GM19397 (cell line): Measurements from ENCODE around the gene CPLX1.

Experiments used
- ATAC-seq: cut with Tn5 transposase; IDR thresholded peaks from one replicate; pipeline ENCODE4 v1.9.1; 2021; ENCODE audit warnings: mild to moderate bottlenecking, moderate library complexity; ENCODE audit not compliant: unreplicated experiment

Gene CPLX1

DNA sequence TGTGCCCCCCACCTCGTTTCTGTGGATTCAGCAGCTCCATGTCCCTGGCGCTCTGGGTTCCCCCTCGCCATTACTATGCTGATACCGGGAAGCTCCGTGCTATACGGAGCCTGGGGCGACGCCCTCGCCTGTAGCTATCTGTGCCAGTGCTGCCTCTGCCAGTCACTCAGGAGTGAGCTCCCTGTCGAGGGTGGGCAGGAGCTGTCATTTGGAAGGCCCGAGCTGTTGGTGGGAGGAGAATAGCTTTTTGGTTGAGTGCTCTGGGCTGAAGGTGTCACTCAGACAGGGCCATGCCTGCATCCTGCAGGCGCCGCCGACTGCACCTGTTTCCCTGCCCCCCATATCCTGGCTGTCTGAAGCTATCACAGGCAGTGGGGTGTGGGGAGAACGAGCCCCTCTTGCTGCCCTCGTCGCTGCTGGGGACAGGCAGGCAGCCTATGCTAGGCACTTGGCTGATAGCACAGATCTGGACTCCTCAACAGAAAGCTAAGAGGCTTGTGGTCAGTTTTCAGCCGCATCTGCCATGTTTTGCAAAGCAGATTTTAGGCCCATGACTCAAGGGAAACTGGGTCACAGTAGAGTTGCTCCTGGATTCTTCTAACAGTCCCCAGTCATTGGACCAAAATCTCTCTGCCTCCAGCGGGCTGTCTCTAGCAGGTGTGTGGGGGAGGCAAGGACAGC is 31.8 kb downstream of the CPLX1 start:
- ATAC-seq, result no peak

DNA sequence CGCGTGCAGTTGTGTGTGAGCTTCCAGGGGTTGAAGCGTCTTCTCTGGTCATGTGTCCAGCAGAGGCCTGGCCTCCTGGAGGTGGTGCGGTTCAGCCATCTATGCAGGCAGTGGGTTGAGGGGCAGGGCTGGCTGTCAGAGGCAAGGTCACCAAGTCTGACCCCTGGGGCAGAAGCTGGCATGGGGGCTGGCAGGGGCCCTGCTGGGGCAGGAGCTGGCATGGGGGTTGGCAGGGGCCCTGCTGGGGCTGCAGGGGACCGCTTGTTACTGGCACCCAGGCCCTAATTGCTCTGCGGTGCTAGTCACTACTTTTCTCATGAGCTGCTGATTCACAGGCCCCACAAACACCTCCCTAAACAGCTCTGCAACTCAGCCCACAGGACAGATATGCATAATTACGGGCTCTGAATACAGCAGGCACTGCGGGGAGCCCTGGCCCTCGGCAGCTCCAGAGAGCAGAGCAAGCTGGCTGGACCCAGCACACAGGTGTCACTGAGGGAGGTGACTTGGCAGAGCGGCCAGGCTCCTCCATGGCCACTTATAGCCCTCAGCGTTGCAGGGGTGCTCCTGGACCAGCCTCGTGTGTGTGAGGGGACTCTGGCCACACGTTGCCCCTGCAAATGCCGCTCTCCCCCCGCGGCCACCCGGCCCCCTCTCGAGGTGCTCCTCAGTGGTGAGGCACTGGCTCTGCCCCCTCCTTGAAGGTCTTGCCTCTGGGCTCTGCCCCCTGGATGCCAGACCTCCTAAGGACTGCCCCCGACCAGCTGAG is 32.7 kb downstream of the CPLX1 start:
- ATAC-seq, result no peak

DNA sequence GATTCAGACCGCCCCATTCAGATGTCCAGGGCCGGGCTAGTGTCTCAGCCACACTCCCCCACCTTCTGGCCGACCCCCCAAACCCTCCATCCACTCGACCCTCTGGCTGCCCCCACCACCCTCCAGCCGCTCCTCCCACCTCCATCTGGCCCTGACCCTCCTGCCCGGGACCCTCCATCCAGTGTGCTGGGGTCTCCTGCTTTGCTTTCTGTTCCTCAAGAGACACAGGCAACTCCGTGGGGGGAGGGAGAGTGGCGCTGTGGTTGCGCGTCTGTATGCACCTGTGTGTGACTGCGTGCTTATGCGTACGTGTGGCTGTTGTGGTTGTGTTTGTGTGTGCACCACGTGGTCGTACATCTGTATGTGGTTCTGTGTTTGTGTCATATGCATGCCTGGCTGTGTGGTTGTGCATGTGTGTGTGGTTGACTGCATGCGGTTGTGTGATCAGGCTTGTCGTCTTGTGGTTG is 33.3 kb downstream of the CPLX1 start:
- ATAC-seq, result no peak

DNA sequence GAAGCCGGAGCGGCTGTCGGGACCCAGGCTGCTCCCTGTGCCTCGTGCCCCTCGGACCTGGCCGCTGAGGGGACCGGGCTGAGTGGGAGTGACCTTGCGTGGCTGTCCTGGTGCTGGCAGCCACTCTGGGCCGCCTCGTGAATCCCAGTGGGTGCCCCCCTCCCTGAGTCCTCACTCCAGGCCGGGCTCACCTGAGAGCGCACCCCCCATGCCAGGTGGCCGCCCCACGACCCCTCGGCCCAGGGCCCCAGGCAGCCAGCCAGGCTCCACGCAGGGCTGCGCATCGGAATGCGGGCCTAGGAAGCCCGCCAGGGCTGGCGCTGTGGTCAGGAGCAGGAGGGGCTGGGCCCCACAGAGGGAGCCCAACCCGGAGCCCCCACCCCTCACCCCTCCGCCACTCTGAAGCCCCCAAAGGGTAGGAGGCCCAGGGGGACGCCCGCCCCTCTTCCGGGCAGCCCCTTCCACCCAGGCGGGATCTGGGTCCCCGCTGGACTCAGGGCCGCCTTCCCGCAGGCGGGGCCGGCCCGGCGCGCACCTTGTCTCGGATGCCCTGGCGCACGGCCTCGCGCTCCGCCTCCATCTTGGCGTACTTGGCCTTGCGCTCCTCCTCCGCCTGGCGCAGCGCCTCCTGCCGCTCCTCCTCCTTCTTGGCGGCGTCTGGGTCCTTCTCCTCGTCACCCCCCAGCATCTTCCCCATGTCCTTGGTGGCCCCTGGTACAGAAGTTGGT is 33.9 kb downstream of the CPLX1 start:
- ATAC-seq, result no peak

DNA sequence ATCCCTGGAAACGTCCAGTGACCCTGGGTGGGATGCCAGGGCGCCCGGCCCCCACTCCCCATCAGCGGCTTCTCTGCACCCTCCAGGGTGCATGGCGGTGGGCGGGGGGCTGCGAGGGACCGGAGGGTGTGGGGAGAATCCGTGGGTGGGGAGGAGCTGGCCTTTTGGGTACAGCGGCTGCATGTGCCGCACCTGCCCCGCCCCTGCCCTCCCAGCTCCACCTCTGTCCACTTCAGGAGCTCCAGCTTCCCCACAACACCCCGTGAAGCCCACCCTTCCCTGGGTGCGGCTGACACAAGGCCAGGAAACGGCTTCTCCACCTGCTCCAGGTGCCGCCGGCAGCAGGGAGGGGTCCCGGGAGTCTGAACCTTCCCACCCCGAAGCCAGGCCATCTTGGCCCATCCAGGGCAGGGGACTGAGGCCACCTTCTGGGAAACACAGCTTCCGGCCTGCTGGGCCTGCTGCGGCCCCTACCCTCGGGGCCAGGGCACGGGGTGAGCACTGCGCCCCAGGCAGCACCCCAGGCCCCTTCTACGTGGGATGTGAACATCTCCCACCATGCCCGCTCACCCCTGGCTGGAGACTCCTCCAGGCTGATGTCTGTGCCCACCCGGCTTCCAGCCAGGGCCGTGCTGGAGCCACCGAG is 34.6 kb downstream of the CPLX1 start:
- no peak for ATAC-seq

DNA sequence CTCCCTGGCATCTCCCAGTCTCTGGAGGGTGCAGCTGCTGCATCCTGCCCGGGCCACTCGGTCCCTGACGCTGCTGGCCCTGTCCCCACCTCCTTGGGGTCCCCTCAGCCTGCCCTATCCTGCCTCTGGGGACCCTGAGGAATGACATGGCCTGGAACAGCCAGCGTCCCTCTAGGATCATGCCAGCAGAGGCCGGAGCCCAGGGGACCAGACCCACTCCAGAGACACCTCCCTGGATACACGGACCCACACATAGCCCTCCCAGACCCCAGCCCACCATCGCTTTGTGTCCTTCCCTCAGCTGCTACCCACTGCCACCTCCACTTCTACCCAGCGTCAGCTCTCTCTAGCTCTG is 35.5 kb downstream of the CPLX1 start:
- ATAC-seq, result no peak

DNA sequence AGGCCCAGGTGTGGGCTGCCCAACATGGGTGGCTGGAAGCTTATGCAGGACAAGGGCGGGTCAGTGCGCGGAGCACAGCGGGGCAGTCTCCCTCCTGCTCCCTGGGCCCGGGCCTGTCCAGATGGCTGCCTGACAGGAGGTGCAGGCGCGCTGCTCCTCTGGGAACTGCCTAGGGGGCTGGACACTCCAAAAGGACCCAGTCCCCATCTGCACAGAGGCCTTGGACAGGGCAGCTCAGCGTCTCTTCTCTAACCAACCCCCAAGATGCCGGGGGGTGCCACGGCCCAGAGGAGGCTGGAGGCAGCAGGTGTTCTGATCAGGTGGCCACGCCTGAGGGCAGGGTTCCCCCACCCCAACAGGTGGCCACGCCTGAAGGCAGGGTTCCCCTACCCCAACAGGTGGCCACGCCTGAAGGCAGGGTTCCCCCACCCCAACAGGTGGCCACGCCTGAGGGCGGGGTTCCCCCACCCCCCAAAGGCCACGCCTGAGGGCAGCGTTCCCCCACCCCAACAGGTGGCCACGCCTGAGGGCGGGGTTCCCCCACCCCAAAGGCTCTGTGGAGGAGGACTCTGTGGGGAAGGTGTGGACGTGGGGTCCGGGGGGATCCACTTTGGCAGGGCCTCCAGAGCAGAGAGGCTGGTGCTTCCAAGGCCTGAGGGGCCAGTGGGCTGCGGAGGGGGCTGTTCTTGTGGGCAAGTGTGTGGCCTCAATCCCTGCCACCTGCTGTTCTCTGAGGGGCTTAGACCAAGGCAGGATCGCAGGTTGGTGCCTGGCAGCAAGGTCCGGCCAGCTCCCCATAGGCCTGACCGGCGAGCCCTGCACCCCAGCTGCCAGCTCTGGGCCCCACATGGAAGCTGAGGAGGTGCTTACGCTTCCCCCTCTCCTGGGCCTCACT is 36.1 kb downstream of the CPLX1 start:
- no peak for ATAC-seq

DNA sequence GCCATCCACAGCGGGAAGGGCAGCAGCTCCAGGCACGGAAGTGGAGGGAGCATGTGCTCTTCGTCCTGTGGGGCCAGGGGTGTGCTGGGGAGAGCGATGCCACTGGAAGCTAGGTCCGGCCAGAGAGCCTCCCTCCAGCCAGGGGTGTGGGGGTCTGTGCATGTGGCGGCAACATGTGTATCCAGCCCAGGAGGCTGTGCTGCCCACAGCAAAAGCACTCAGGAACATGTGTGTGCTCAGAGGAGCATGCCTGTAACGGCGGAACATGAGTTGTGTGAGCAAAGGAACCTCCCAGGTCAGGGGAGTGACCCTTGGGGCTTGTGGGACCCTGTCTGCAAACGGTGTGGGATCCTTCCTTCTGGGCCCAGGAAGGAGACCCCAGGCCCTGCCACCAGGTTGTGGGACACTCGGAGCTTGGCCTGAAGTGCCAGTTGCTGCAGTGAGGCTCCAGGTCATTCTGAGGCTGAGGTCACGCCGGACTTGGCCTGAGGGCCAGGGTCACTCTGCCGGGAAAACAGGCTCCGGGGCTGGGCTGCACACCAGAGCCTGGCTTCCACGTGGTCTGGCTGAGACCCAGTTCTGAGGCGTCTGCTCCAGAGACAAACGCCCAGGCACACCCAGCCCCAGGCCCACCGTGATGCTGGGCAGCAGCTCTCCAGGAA is 37.2 kb downstream of the CPLX1 start:
- ATAC-seq, result no peak

DNA sequence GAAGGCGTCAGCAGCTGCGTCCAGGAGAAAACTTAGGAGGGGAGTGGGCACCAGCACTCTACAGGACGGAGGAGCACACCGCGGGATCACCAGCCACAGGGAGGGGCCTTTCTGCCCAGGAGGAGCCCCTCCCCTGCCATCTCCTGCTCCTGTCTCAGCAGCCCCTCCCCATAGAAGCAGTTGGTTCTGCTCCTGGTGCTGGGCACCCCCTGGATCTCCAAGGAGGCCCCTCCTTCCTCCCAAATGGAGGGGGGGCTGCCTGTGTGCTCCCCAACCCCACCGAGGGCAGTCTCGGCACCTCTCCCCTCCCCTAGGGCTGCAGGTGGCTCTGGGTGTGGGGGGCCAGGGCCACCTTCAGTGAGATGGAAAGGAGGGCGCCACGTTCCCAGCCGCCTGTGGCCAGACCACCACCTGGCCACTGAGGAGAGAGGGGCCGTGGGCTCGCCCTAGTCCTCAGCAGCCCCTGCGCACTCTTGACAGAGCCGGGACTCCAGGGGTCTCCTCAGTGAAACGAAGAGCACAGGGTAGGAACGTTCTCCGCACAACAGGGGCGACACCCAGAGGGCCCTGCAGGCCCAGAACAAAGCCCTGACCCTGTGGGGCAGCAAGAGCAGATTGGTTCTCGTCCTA is 37.8 kb downstream of the CPLX1 start:
- ATAC-seq, result no peak

DNA sequence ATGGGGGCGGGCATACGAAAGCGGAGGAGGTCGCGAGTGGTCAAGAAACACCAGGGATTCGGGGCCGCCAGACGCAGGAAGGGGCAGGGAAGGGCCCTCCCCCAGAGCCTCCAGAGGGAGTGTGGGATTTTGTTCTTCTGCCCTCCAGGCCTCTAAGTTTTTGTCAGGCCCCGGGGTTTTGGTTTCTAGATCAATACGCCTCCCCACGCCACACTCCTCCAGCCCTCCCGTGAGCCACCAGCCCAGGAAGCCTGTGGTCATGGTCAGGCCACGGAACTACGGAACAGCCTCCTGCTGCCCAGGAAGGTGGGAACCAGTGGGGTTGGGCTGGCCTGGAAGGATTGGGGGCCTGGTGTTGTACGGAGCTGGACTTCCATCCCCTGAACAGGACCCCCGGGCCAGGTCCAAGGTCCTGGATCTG is 38.4 kb downstream of the CPLX1 start:
- ATAC-seq, result no peak

DNA sequence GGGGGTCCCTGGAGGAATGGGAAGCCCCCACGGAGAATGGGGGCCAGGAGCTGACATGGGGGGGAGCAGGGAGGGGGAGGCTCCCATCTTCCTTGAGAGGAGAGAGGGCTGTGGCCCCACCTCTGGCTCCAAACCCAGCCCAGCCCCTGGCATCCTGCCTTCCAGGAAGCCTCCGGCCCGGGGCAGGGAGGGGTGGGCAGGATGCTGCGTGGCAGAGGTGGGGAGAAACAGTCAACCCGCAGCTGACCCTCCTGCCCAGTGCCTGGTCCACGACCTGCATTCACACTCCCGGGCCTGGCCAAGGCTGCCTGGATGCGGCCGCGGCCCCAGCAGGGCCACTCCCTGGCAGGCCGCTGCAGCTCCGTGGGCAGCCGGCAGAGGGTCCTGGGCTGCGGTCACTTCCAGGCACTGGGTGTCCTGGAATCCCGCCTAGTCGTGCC is 39.0 kb downstream of the CPLX1 start:
- ATAC-seq, result no peak

DNA sequence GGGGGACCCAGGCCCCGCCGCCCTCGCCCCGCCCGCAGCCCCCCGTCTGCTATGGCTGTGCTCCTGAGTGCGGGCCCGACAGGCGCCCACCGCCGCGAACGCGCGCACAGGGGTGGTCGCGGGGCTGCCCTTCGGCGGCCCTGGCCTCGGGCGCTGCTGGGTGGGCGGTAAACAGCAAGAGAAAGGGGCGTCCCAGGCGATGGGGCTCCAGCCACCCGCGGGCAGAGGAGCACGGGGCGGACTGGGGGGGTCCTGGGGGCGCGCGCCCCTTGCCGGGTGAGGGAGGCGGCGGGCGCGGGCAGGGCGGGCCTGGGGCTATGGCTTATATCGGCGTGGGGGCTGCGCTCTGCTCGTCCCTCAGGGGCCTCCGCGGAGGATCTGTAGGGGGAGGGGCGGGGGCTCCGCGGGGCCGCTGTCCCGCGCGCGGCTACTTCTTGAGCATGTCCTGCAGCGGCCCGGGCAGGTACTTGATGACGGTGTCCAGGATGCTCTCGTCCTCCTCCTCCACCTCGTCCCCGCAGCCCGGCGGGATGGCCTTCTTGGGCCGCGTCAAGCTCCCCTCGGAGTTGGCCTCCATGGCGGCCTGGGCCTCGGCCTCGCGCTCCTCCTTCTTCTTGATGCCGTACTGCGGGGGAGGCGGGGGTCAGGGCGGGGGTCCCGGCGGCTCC is 39.7 kb downstream of the CPLX1 start:
- ATAC-seq, result no peak

DNA sequence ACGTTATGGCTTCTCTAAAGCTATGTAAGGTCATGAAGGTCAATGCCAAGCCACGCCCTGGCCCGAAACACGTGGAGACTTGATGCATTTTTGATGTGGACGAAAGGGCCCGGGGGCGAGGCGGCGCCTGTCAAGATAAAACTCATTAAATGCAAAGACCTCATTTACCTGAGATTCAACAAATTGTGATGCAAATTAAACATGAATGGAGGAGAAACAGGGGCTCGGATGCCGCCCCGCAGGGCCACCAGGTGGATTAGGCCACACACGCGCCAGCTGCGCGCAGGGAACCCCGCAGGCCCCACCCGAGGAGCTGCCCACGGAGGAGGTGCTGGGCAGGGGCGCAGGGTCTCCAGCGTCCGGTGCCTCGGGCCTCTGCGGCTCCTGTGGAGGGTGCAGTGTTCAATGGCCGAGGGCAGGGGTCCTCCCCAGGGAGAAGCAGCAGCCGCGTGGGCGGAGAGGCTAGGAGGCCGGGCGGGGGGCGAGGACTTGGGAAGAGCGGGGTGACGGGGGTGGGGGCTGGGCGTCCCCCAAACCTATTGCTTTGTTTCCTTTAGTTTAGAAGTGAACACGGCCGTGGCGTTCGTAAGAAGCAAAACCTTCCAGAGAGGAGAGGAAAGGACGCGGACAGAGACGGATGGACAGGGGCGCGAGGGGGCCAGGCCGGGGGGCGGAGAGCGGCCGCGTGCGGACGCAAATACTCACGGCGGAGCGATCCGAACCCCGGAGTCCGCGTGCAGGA is 40.4 kb downstream of the CPLX1 start:
- no peak for ATAC-seq

DNA sequence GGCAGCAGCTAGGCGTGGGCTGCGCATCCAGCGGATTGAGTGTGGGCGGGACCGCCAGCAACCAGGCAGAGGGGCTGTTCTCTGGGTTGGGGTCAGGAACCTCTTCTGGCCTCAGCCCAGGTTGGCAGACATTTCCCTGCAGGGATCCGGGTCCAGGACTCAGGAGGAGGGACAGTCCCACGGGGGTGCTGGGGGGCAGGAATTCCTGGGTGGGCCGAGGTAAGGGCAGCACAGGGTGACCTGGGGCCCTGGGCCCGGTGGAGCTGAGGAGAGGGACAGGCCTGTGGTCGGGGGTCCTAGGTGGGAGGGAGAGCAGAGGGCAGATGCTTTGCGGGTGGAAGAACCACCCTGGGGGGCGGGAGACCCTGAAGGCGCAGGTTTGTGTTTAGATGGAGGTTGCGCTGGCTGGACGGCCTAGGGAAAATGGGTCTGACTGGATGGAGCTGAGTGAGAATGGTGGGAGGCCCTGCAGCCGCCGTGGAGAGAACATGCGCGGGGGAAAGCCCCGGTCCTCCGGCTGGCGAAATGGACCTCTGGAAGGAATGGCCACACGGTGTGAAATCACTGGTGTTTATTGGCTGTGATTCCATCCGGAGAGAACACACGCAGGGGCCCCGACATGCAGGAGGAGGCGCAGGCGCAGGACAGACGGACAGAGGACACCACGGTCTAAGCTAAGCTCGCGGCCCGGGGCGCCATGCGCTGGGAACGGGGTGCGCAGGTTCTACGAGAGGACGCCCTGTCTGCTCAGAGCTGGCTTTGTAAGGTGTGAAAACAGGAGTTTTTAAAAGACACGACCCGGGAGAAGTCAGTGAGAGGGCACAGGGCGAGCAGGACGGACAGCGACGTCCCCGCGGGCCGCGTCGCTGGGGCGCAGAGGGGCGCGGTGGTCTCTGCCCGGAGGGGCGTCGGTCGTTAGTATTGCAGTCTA is 41.3 kb downstream of the CPLX1 start:
- ATAC-seq, result no peak

DNA sequence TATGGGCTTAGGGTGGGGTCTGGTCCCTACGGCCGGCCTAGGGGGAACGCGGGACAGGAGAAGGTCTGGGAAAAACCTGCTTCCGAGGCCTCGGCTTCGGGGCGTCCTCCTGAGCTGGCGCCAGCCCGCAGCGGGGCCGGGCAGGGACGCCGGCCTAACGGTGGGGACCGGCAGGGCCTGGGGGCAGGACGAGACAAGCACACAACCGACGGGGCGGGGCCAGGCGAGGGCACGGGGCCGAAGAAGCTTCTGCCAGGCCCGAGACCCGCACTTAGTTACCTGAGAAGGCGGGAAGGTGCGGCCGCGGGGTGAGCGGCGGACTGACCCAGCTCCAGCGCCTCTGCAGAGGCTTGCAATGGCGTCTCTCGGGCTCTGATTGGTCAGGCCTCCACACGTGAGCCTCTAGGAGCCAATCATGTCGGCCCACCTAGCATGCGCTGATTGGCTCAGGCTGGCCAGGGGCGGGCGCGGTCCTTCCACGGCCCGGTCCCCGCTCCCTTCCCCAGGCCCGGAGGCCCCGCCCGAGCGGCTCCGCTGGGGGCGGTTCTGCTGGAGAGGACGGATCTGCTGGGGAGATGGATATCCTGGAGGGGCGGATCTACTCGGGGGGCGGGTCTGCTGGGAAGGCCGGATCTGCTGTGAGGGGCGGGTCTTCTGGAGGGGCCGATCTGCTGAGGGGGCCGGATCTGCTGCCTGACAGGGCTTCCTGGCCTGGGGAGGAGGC is 44.3 kb downstream of the CPLX1 start:
- peak; percentile 96 for ATAC-seq

DNA sequence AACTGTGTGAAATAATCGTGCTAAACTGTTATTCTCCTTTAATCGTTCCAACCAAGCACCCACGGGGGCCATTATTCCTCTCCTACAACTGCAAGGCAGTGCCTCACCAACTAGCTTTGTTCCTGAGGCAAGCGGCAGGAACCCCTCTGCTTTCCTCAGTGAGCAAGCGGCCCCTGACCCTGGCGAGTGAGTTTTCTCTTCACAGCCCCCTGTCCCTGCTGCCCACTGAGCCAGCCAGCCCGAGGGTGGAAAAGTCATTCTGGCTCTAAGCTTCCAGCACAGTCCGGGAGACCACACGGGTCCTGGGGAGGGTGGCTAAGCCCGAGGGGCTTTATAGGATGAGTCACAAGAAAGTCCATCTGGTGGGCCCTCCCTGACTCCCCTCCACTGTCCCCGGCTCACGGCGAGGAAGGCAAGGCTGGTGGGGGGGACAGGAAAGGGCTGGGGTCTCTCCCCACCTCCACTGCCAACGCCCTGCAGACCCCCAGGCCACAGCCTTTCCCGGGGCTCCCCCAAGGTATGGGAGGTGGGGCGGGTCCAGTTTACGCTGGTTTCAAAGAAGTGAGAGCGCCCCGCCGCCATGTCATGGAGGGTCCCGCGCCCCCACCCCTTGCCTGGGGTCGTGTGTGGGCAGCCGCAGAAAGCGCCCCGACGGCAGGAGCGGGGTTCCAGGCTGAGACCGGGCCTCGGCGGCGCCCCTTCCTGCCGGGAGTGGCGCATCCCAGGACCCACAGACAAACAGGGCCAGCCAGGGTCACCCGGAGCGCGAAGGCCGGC is 45.0 kb downstream of the CPLX1 start:
- peak; percentile 8 for ATAC-seq
